T-helper 1 cell (primary cell): ENCODE measurements around the gene IFNAR1.

ENCODE experiments used
- DNase-seq, 5 donors: peaks; one replicate each; pipeline ENCODE4 v3.0.0-alpha.2; 2012 to 2020

The IFNAR1 gene

DNA sequence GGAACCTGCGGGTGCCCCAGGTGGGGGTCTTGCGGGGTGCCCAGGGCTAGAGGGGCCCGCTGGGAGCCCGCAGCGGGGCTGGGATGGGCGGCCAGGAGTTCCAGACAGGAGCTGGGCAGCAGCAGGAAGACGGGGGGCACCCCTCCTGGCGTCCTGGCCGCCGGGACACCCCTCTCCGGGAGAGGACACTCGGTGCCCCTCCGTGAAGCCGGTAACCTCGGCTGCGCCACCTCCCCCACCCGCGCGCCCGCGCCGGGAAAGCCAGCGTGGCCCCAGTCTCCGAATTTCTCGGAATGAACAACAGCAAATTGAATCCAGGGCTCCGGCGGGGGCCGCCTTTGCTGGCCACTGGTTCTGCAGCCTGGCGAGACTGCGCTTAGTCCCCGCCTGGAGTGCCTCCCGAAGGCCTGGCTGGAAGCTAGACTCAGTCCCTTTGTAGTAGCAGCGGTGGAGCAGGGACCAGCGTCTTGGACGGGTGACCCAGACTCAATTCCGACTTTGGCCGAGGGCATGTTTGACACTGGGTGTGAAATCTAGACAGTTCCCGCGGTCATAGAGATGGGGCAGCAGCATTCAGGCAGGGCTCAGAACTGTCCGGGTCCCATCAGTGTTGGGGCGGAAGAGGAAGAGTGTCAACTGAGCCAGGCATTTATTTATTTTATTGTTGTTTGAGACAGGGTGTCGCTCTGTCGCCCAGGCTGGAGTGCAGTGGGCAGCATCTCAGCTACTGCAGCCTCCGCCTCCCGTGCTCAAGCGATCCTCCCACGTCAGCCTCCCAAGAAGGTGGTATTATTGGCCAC is 79.2 kb downstream of the IFNAR1 start:
- DNase-seq, result no peak

DNA sequence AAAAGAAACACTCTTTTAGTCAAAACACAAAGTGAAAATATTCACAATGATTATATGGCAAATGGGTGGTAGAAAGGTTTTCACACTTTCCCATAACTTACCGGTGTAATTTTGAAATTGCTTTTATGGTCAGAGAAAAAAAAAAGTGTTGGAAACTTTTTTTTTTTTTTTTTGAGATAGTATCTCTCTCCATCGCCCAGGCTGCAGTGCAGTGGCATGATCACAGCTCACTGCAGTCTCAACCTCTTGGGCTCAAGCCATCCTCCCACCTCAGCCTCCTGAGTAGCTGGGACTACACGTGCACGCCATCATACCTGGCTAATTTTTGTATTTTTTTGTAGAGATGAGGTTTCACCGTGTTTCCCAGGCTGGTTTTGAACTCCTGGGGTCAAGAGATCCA is 81.7 kb downstream of the IFNAR1 start:
- no peak for DNase-seq
